HL-60/S4 treated with phorbol 12-myristate 13-acetate at 8.2 ng/mL for 4 days and 3 days (cell line): Measurements from ENCODE around the gene ECHDC1.
"Not testable (repeated sequence)": the region's sequence is repeated elsewhere in the genome, so short reads cannot be mapped to it uniquely, and the experiment has no call there.

Experiments used
- in situ Hi-C: fragments of 300-500 bp; cut with MboI; formaldehyde crosslinking; loops from 2 replicates; pipeline ENCODE4 v1.15.0; 2022; ENCODE audit warnings: low sequenced_read_pairs

Gene ECHDC1, protein sequence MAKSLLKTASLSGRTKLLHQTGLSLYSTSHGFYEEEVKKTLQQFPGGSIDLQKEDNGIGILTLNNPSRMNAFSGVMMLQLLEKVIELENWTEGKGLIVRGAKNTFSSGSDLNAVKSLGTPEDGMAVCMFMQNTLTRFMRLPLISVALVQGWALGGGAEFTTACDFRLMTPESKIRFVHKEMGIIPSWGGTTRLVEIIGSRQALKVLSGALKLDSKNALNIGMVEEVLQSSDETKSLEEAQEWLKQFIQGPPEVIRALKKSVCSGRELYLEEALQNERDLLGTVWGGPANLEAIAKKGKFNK

DNA sequence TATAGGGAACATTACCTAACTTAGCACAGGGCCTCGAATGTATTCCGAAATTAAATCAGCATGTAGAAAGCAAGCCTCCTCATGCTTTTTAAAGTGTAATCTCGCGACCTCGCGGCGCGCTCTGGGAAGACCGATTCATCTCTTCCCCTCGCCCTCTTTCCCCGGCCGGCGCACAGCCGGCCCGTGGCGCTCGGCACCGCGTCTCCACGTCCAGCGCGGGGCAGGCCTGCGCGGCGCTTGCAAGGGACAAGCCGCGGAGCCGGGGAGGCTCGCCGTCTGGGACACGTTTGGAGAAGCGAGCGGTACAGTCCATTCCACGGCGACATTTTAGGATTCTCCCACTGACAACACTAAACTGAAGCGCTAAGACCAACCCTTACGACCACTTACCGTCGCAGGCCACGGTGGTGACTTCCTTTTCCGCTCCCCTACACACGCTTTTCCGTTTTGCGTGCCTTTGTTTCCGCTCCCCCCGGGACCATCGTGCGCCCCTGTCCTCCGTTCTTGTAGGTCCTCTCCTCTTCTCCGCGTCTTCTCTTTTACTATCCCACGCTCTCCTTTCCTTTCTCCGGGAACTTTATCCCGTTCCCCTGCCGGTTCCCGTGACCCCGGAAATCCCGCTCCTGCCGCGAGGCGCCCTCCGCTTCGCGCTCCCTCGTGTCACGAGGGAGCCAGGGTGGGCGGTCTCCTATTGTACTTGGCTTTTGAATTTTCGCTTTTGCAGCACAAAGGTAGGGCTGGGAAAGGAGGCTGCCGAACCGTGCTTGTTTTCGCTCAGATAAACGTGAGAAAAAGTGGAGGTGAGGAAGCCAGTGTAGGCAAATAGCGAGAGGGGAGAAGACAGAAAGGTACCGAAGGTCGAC, at the start of gene ECHDC1:
ECHDC1 (minus strand) TSS at position 664 of the 863 bp plus-strand sequence. CDS start 12,581 bp downstream, outside the sequence.
- in situ Hi-C loops, result no loop called here

DNA sequence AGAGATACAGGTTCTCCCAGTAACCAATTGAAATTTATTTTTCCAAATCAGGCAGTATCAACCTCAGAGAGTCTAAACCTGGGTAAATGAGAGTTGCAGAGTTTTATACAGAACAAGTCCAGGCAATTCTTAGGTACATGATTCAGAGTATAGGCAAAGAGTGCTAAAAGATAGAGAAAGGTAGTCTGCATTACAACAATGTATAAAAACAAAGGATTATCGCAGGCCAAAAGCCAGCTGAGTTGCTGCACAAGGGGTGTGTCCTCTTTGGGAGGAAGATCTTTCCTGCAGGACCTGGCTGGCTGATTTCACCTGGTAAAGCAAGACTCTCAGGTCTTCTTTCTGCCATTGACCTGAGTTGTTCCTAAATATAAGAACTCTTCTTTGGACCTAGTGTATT, 48.9 kb upstream of the ECHDC1 start:
- in situ Hi-C loops, result no loop called here

DNA sequence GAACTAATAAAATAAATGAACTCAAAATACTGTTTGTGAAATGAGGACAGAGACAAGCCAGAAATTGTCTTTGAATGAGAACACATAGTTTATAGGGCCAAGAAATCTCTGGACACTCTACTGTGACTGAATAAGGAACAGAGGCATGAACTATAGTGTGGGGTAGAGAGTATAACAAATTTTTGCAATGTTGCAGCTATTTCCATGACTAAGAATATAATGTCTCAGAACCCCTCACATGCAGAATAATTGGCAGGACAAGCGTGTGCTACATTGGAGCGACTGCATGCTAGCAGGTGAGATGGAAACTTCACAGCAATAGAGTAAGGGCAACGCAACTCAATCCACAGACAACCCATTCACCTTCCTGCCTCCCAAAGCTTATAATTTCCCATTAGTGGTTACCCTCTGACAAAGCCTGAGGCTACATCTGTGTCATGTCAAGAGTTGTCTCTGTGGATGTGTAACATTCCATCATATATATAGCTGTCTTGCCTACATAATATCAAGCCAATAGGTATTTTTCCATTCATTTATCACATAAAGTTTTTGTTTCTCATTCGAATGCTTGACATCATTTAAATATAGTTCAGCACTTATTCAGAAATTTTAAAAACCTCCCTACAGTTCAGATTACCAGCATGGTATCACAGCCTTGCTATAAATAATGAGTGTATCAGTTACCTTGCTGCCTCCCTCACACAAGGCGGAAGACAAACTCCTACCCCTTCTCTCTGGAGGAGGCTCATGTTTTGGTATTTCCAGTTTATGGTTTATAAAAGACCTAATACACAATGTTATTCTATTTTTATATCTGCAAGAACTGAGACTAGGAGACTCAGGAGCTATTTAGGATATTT, 47.9 kb upstream of the ECHDC1 start:
- in situ Hi-C loops, result no loop called here

DNA sequence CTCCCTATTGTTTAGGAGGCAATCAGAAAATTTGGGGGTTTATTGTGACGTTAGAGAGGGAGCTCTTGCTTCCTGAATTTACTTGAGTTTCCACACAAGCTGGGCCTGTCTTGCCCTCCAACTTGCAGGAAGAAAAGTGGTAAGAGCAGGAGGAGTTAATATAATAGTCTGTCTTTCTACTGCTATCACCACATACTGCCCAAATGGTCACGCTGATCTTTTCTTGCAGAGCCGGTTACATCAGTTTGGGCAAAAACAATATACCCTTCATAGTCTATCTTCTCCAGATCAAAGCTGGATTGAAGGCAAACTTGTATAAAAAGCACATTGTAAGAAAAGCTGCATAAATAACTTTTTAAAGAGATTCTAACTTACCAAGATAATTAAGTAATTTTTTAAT, 46.3 kb upstream of the ECHDC1 start:
- in situ Hi-C loops, result no loop called here

DNA sequence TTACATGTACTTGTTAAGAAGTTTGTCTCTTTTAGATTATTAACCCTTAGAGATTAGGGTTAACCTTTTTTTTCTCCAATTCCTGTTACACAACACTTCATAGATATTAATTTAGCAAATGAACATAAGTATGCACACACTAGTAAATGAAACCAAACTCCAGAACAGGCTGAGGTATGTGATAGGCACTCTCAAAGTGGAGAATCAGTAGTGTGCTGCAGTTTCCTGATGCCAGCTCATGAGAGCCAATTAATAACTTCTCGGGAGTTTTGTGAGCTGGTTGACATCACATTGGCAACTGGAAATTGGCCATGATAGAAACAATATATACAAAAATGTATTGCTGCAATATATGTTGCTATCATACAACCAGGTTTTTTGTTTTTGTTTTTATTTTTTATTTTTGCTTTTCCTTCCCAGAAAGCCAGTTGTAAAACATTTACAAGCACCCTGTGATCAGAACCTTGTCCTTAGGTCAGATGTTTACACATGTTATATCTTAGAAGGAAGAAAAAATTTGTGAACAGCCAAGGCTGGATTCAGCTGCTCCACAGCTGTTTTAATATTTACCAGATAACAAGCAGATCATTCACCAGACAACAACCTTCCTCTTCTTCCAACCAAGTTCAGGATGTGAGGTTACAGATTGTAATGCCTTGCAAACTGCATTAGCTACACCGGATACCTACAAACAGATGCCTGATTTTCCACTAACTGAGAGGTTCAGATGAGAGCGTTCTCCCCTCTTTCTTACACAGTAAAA, 42.4 kb upstream of the ECHDC1 start:
- in situ Hi-C loops, result no loop called here

DNA sequence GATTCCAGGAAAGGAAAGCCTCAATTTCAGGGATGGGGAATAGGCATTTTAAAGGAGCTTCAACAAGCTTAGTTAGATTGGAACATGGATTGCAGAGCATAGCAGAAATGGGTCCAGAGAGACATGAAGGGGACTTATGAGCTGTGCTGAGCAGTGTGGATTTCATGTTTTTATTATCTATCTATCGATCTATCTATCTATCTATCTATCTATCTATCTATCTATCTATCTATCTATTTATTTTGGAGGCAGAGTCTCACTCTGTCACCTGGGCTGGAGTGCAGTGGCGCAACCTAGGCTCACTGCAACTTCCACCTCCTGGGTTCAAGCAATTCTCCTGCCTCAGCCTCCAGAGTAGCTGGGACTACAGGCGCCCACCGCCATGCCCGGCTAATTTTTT, 41.4 kb upstream of the ECHDC1 start:
- in situ Hi-C loops, result not testable (repeated sequence)

DNA sequence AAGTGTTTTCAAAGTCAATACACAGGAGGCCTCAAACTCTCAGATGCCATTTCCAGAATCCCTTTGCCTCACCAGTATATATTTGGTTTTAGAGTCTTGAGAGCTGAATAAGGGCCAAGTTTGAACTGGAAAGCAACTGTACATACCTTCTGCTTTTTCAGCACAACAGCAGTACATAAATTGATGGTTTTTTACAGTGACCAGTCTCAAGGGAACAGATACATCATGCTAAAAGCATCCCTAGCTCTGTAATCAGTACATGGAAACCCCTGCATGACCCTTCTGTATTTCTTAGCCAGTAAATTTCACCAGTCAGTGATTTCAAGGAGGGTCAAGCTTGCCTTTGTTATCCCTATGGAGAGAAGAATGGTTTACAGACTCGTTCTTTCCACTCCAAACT, 40.6 kb upstream of the ECHDC1 start:
- in situ Hi-C loops, result no loop called here

DNA sequence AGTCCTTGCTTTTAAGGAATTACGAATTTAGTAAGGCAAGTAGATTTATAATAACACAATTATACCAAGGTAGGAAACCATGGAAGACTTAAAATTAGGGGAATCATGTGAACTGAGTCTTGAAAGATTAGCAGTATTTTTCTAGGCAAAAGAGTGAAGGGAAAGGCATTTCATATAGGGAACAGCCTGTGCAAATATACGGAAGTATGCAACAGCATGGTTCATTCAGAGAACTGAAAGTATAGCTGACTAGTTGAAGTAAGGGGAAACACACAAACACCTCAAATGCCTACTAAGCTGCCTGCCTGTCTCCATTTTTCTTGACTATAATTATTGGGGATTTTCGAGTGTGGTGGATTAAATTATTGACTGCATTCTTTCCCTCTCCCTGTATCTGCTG, 39.0 kb upstream of the ECHDC1 start:
- in situ Hi-C loops, result no loop called here

DNA sequence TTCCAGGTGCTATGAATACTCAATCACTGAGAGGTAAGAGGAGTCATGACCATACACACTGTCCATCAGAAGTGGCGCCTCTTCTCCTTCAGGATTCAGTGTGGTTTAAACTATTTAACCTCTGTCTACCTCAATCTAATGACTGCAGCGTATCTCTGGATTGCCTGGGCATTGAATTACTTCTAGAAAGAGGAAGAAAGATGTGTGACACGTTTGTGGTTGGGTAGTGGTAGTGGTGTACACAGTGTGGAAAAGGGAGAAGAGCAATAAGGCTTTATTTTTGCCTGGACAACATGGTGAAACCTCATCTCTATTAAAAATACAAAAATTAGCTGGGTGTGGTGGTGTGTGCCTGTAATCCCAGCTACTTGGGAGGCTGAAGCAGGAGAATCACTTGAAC, 38.0 kb upstream of the ECHDC1 start:
- in situ Hi-C loops, result no loop called here

DNA sequence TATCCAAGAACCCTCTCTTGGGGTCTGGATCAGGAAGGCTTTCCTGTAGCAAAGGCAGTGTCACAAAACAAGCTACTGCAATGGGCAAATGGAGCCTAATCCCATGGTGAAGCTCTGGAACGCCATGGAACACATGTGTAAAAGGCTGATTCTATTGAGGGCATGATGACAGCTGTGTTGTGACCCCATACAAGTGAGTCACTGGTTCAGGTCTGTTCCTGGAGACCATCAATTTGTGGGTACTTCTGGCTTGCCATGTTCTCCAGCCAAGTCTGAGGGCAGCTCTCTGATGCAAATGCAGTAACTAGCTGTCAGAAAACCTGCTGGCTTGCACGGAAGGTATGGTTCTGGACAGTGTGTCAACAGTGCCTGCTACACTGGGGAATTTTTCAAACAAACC, 33.3 kb upstream of the ECHDC1 start:
- in situ Hi-C loops, result no loop called here

DNA sequence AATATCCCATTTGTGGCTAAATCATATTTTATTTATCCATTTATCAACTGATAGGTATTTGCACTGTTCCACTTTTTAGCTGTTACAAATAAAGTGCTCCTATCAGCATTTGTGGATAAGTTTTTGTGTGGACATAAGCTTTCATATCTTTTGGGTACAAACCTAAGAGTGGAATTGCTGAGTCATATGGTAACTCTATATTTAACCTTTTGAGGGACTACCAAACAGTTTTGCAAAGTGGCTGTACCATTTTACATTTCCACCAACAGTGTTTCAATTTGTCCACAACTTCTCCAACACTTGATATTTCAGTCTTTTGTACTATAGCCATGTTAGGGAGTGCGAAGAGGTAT, 23.6 kb upstream of the ECHDC1 start:
- in situ Hi-C loops, result no loop called here

DNA sequence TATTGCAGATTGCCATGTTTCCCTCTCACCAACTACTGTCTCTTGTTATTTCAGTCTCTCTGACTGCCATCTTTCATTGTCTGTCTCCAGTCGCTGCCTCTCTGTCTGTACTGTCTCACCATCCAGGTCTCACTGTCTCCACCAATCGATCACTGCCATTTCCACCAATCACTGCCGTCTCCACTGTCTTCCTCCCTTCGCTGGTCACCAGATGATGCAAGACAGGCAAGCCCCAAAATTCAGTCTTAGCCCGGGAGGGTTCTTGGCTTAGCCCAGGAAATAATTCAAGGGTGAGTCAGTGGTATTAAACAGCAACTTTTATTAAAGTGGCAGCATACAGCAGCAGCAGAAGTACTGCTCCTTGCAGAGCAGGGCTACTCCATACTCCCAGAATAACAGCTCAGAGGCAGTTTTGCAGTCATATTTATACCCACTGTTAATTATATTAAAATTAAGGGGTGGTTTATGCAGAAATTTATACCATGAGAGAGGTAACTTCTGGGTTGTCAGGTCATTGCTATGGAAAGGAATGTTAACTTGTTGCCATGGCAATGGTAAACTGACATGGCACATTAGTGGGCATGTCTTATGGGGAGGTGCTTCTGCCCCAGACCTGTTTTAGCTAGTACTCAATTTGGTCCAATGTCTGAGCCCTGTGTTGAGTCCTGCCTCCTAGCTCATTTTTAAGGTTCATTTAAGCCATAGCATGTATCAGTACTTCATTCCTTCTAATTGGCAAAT, 23.0 kb upstream of the ECHDC1 start:
- in situ Hi-C loops, result no loop called here

DNA sequence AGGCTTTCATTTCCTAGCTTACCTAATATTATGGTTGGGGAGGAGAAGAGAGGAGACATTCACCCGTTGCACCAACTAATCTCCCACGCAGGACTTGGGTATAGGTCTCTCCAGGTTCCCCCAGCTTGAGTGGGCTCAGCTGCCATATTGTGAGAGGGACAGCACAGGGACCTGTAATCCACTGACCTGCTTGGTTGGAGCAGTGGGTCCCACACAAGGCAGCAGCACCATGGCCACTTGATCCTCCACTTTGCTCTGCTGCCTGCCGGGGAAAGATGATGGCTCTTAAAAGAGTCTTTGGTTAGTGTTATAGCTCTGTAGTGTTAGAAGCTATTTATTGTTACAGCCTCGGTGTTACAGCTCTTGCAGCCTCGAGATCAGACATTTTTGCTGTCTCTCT, 22.5 kb upstream of the ECHDC1 start:
- in situ Hi-C loops, result no loop called here

DNA sequence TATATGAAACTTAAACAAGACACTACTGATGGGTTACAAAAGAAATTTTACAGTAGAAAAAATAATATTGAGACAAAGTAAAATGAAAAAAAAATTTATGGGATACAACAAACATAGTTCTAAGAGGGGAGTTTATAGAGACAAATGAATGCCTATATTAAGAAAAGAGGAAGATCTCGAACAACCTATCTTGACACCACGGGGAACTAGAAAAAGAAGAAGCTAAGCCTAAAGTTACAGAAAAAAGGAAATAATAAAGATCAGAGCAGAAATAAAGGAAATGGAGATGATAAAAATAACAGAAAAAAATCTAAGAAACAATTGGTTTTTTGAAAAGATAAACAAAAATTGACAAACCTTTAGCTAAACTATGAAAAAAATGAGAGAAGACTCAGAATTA, 9.1 kb upstream of the ECHDC1 start:
- in situ Hi-C loops, result no loop called here

DNA sequence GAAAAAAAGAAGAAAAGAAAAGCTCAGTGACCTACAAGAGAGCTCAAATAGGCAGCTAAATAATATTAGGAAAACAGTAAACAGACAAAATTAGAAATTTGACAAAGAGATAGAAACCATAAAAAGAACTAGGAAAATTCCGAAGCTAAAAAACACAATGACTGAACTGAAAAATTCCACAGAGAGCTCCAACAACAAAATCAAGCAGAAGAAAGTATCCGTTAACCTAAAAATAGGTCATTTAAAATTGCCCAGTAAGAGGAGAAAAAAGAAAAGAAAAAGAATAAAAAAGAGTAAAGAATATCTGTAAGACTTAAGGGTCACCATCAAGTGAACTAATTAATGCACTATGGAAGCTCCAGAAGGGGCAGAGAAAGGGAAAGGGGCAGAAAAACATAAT, 6.6 kb upstream of the ECHDC1 start:
- in situ Hi-C loops, result no loop called here

DNA sequence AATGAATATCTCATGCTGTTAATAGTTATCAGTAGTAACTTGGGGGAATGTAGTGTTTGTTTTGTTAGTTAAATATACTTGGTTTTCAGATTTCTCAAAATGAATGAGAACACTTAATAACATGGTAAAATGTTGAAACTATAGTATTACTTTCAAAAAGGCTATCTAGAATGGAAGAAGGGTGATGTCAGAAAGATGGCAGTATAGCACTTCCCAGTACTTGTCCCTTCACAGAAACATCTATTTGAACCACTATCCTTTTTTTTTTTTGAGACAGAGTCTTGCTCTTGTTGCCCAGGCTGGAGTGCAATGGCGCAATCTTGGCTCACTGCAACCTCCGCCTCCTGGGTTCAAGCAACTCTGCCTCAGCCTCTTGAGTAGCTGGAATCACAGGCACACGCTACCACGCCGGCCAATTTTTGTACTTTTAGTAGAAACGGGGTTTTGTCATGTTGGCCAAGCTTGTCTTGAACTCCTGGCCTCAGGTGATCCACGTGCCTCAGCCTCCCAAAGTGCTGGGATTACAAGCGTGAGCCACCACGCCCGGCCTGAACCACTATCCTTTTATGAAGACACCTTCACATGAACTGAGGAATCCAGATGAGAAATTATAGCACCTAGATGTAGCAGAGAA, 4.7 kb upstream of the ECHDC1 start:
- in situ Hi-C loops, result no loop called here

DNA sequence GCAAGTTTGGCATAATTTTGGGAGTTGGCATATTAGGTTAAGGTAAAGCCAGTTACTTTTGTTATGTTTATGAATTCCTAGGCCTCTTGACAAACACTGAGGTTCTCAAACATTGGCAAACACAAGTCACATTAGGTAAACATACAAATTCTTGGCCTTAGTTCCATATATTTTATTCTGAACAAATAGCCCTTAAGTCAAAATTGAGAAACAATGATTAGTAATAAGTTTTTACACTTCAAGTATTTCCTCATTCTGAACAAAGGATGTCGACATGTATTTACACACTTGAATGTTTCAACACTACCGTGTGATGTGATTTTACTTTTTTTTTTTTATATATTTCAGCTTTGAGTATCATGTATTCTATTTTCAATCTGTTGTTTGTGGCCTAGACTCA, 3.8 kb upstream of the ECHDC1 start:
- in situ Hi-C loops, result no loop called here

DNA sequence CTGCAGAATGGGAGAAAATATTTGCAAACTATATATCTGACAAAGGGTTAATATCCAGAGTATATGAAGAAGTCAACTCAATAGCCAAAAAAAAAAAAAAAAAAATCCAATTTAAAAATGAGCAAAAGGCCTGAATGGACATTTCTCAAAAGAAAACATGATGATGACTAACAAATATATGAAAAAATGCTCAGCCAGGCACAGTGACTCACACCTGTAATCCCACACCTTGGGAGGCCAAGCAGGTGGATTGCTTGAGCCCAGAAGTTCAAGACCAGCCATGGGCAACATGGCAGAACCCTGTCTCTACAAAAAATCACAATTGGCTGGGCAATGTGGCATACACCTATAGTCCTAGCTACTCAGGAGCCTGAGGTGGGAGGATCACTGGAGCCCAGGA, 2.1 kb upstream of the ECHDC1 start:
- in situ Hi-C loops, result no loop called here

DNA sequence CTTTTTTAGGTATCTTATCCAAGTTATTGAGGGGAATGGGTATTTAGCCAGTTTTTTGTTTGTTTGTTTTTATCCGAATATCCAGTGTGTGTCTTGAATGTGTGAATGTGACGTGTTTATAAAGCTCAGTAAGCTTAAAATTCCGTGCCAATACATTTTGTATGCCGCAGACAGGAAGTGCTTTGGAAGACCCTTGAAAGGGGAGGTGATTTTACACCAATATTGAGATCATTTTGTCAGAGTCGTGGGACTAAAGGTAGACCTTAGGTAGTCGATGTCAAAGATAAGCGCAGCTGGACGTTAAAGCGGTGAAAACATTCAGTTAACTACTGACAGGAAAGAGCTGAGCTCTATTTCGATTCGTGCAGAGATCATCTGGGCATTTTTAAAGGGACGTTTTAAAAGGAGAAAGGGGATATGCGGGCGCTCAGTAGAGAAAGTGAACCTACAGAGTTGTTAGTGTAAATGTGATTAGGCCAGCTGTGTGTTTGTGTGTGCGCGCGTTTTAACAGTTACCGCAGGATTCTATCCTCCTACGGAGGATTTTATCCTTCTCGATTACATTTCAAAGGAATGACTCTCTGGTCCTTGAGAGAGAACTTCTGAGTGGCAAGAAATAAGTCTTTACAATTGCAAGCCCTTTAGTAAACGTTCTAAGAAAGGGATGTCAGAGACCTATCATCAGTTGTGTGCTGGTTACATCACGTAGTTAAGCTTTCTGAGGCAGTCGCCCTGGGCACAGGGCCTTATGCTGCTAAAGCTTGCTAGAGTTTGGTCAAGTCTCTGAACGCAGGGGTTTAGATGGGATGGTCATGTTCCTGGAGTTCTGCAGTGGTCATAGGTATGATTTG, 625 bp upstream of the ECHDC1 start:
- in situ Hi-C loops, result no loop called here
